Lower leg skin (tissue), 4 donors: ENCODE data around the gene SEC22A. TPM values are rescaled to one million over a fixed set of nuclear protein-coding genes. Genes with fewer than 3 reads are reported as not detected.

Experiments
- DNase-seq, 2 donors: peaks; one replicate each; pipeline ENCODE4 v3.0.0-alpha.2; 2019; ENCODE audit warnings: low spot score in 2 of 2
- H3K4me3 ChIP-seq: fragments of 200-600 bp; sonication (generic); 2 replicates; pipeline ENCODE4 v1.5.1; 2017; ENCODE audit warnings: mild to moderate bottlenecking, low read depth; ENCODE audit not compliant: poor library complexity, severe bottlenecking
- CTCF ChIP-seq, 3 donors: fragments of 450-650 bp; IDR thresholded peaks; one replicate each; pipeline ENCODE4 v1.5.1; 2016; ENCODE audit warnings: antibody characterized with exemption in 3 of 3, mild to moderate bottlenecking in 3 of 3, moderate library complexity in 2 of 3
- POLR2A ChIP-seq, 2 donors: fragments of 450-650 bp; IDR thresholded peaks; one replicate each; pipeline ENCODE4 v1.6.1; 2016 to 2017; ENCODE audit warnings: antibody characterized with exemption in 2 of 2, mild to moderate bottlenecking in 1 of 2, moderate library complexity in 1 of 2
- WGBS, 2 donors: methylation state at CpG; one replicate each; pipeline ENCODE4 v1.1.5; 2018; 5-methylcytosine and 5-hydroxymethylcytosine counted together
- intact Hi-C: fragments of 100-400 bp; cut with DNase I; formaldehyde crosslinking; loops from one replicate; pipeline ENCODE4 v1.15.0; 2023; ENCODE audit warnings: low total_unique reads
- total RNA-seq, 4 donors: library from RNA; depleted of rRNA; stranded (reverse); fragments of >200 nt; gene quantifications; one replicate each; pipeline ENCODE4 v1.1.0, GENCODE V29; 2016

Gene SEC22A
- total RNA-seq, 4 donors from 2014 or later: 20.4 to 37.4 (median 28.2) TPM

DNA sequence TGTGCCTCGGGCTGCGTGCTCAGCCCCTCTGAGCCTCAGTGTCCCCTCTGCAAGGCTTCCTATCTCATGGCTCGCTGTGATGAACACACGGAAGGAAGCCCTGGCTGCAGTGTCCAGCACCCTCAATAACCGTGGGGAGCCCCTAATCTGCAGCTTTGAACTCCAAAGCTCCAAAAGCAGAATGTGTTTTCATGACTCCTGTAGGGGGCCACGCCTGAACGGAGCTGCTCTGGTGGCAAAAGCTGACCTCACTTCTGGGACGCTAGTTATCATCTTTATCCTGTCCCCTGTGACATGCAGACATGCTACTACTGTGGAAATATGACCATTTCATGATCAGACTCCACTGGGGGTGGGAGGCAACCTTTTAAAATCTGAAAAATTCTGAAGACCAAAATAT is 98.8 kb downstream of the SEC22A start:
- no peak overlapping the region for H3K4me3 ChIP-seq
- TF ChIP-seq POLR2A (IDR thresholded peaks at IDR 0.05) (no peak), CTCF (IDR thresholded peaks at IDR 0.05) (no peak)
- 85 to 91% methylated on average over 6 to 8 of the region's 8 CpGs for WGBS, 2 donors
- DNase-seq: no peak
- intact Hi-C loops: no loop called here

GRCh38 chr3:123301331-123302184 is 99.8 kb downstream of the SEC22A start:
- TF ChIP-seq CTCF (IDR thresholded peaks at IDR 0.05) (no peak), POLR2A (IDR thresholded peaks at IDR 0.05) (no peak)
- H3K4me3 ChIP-seq: no peak overlapping the region
- 50 to 75% methylated on average over 2 to 4 of the region's 4 CpGs for WGBS, 2 donors
- intact Hi-C loops: no loop called here
- DNase-seq: no peak

DNA sequence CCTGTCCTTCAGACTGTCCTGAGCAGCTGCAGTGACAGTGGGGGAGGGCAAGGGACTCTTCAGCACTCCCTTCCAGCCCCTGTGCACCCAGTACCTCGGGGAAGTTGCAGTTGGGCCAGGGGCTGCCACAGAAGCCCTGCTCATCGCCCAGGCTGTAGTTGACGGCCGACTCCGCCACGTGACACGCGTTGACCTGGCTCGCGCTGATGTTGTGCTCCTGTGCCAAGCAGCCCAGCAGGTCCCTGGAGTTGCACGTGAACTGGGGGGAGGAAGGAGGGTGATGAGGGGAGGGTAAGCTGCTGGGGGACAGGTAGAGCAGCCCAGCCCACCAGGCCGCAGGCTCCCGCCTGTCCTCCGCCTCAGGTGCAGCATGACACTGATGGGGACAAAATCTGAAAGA is 101.2 kb downstream of the SEC22A start:
- H3K4me3 ChIP-seq: no peak overlapping the region
- TF ChIP-seq POLR2A (IDR thresholded peaks at IDR 0.05) (no peak), CTCF (IDR thresholded peaks at IDR 0.05) (no peak)
- no peak for DNase-seq
- 80 to 82% methylated on average over 9 to 12 of the region's 14 CpGs for whole genome bisulfite sequencing, 2 donors
- intact Hi-C loops: no loop called here

GRCh38 chr3:123303976-123304560 is 102.3 kb downstream of the SEC22A start:
- TF ChIP-seq POLR2A (IDR thresholded peaks at IDR 0.05) (no peak), CTCF (IDR thresholded peaks at IDR 0.05) (no peak)
- 94 to 95% methylated on average over 14 to 15 of the region's 15 CpGs for WGBS, 2 donors
- DNase-seq: no peak
- intact Hi-C loops: no loop called here
- H3K4me3 ChIP-seq: no peak overlapping the region

GRCh38 chr3:123305192-123305591 is 103.4 kb downstream of the SEC22A start:
- DNase-seq: no peak
- 75 to 82% methylated on average over 2 of the region's 2 CpGs for WGBS, 2 donors
- TF ChIP-seq POLR2A (IDR thresholded peaks at IDR 0.05) (no peak), CTCF (IDR thresholded peaks at IDR 0.05) (no peak)
- H3K4me3 ChIP-seq: no peak overlapping the region
- intact Hi-C loops: no loop called here
